Activated CD4-positive, alpha-beta T cell treated with anti-CD3 and anti-CD28 coated beads for 36 hours (primary cell): ENCODE measurements around the gene ADGRV1. TPM values are rescaled to one million over a fixed set of nuclear protein-coding genes. Genes with fewer than 3 reads are reported as not detected.
A peak's percentile ranks its signal among the peaks of the same experiment; 100 is the strongest.
"Not testable (repeated sequence)": the region's sequence is repeated elsewhere in the genome, so short reads cannot be mapped to it uniquely, and the experiment has no call there.

ENCODE experiments used
- ATAC-seq: fragments of 200-7000 bp; cut with Tn5 transposase; one replicate; pipeline ENCODE4 v1.10.0; 2021; ENCODE audit warnings: mild to moderate bottlenecking, moderate library complexity
- CTCF ChIA-PET: fragments of 350-600 bp; sonication (Branson Sonifier 250); formaldehyde crosslinking; loops from one replicate; lab custom pipeline; 2021; ENCODE audit warnings: antibody characterized with exemption; lab: Charles Lee
- POLR2A ChIA-PET: fragments of 350-600 bp; sonication (Branson Sonifier 250); formaldehyde crosslinking; loops from one replicate; lab custom pipeline; 2021; ENCODE audit warnings: antibody characterized with exemption, inconsistent platforms; lab: Charles Lee
- DNase-seq: peaks from one replicate; pipeline ENCODE4 v3.0.0-alpha.2; 2020
- H3K27ac Mint-ChIP-seq: one replicate; pipeline ENCODE4 v1.8.0; 2021; ENCODE audit warnings: mixed read lengths
- H3K27me3 Mint-ChIP-seq: one replicate; pipeline ENCODE4 v1.8.0; 2021; ENCODE audit warnings: mixed read lengths
- H3K36me3 Mint-ChIP-seq: one replicate; pipeline ENCODE4 v1.8.0; 2021; ENCODE audit warnings: low read depth, mixed read lengths
- H3K4me1 Mint-ChIP-seq: one replicate; pipeline ENCODE4 v1.8.0; 2021; ENCODE audit warnings: mixed read lengths
- H3K4me3 Mint-ChIP-seq: one replicate; pipeline ENCODE4 v1.8.0; 2021; ENCODE audit warnings: mild to moderate bottlenecking, moderate library complexity, mixed read lengths
- H3K9me3 Mint-ChIP-seq: one replicate; pipeline ENCODE4 v1.8.0; 2021; ENCODE audit warnings: low read depth, mixed read lengths
- intact Hi-C, 2 experiments: fragments of 100-400 bp; cut with DNase I in 1 of 2; cut with micrococcal nuclease in 1 of 2; formaldehyde crosslinking; loops; one replicate each; pipeline versions ENCODE4 v1.14.2 to v1.15.1; 2022 to 2024; cut with DNase I, micrococcal nuclease
- total RNA-seq, 2 experiments: library from RNA; stranded (reverse); gene quantifications; one replicate each; pipeline ENCODE4 v1.2.3, GENCODE V29; 2021

The ADGRV1 gene
- total RNA-seq, 2 experiments from 2014 or later, result 0.02 to 0.12 TPM

GRCh38 chr5:90601468-90601867 lies 42.9 kb downstream of the ADGRV1 start:
- Mint-ChIP-seq H3K4me1 (no peaks in the 10 kb centered on the region), H3K27ac (no peak overlapping the region), H3K27me3 (peaks cover 20% of the 10 kb centered on the region), H3K9me3 (no peaks in the 10 kb centered on the region), H3K4me3 (no peak overlapping the region), H3K36me3 (no peaks in the 10 kb centered on the region)
- intact Hi-C loops, result loop anchor here in 1 of 2 experiments (5.0 kb wide), 1 partner anchor 164 kb away; no protein-coding TSS in a partner anchor
- no peak for ATAC-seq
- ChIA-PET CTCF (no interaction called here), POLR2A (no interaction called here)
- no peak for DNase-seq

DNA sequence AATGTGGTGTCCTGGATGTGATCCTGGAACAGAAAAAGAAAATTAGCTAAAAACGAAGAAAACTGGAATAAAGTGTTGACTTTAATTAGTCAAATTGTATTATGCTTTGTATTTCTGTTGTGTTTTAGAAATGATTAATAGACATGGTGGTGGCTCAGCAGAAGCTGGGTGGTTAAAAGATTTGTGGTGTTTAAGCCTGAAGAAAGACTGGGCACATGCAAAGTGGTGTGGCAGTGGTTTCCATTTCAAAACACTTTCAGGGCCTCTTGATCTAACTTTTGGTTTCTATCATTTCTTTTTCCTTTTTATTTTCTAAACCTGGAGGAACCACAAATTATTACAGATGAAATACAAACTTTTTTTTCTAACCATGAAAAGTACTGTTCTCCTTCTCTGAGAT lies 44.1 kb downstream of the ADGRV1 start:
- Mint-ChIP-seq H3K4me1 (no peaks in the 10 kb centered on the region), H3K27ac (no peak overlapping the region), H3K36me3 (no peaks in the 10 kb centered on the region), H3K9me3 (no peaks in the 10 kb centered on the region), H3K27me3 (peaks cover 16% of the 10 kb centered on the region), H3K4me3 (no peak overlapping the region)
- ChIA-PET CTCF (no interaction called here), POLR2A (no interaction called here)
- no peak for DNase-seq
- intact Hi-C loops, result loop anchor here in 1 of 2 experiments (5.0 kb wide), 1 partner anchor 165 kb away; no protein-coding TSS in a partner anchor
- no peak for ATAC-seq

- Mint-ChIP-seq H3K4me1 (no peaks in the 10 kb centered on the region), H3K27me3 (peaks cover 17% of the 10 kb centered on the region), H3K27ac (no peak overlapping the region), H3K9me3 (no peaks in the 10 kb centered on the region), H3K36me3 (no peaks in the 10 kb centered on the region), H3K4me3 (no peak overlapping the region)
- ChIA-PET POLR2A (no interaction called here), CTCF (no interaction called here)
- DNase-seq (no peak), ATAC-seq (no peak)
- intact Hi-C loops, result loop anchor here in 1 of 2 experiments (5.0 kb wide), 1 partner anchor 176 kb away; no protein-coding TSS in a partner anchor
These were observed 47.9 kb downstream of the ADGRV1 start for GRCh38 chr5:90606539-90606938.

GRCh38 chr5:90612919-90613318 lies 54.3 kb downstream of the ADGRV1 start:
- Mint-ChIP-seq H3K4me1 (peaks cover 5% of the 10 kb centered on the region), H3K27me3 (peaks cover 6% of the 10 kb centered on the region), H3K27ac (no peak overlapping the region), H3K4me3 (no peak overlapping the region), H3K36me3 (no peaks in the 10 kb centered on the region), H3K9me3 (no peaks in the 10 kb centered on the region)
- intact Hi-C loops, result no loop called here
- DNase-seq, result no peak
- ChIA-PET CTCF (interaction anchor here (1.3 kb wide), 1 partner anchor 9 kb away, joined by 3 read pairs; no protein-coding TSS in a partner anchor), POLR2A (no interaction called here)
- peak; percentile 53 for ATAC-seq

DNA sequence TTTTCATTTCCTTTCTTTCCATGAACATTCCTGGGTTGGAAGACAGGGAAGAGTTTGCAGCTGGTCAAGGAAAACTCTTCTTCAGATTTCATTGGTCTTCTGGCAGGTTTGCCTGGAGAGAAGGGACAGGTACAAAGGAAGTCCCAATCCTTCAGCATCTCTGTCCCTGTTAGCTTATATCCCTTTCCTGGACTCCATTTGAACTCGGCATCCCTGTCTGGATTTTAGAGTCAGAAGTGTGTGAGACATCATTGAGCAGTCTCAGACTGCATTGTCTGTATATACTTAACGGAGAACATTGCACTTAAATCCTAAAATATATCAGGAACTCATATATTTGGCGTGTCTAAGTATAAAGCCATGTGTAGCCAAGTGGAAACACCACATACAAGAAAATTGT lies 54.9 kb downstream of the ADGRV1 start:
- ATAC-seq (no peak), DNase-seq (no peak)
- Mint-ChIP-seq H3K9me3 (no peaks in the 10 kb centered on the region), H3K27ac (no peak overlapping the region), H3K4me3 (no peak overlapping the region), H3K27me3 (peaks cover 6% of the 10 kb centered on the region), H3K36me3 (no peaks in the 10 kb centered on the region), H3K4me1 (peaks cover 5% of the 10 kb centered on the region)
- ChIA-PET POLR2A (interaction anchor here (0.6 kb wide), 1 partner anchor 62 kb away, joined by 3 read pairs; no protein-coding TSS in a partner anchor), CTCF (interaction anchor here (1.3 kb wide), 1 partner anchor 9 kb away, joined by 3 read pairs; no protein-coding TSS in a partner anchor)
- intact Hi-C loops, result no loop called here

GRCh38 chr5:90613918-90614504 lies 55.4 kb downstream of the ADGRV1 start:
- DNase-seq, result no peak
- no peak for ATAC-seq
- H3K36me3 Mint-ChIP-seq, result no peaks in the 10 kb centered on the region
- no peak overlapping the region for H3K4me3 Mint-ChIP-seq
- peaks cover 6% of the 10 kb centered on the region for H3K27me3 Mint-ChIP-seq
- no peaks in the 10 kb centered on the region for H3K9me3 Mint-ChIP-seq
- ChIA-PET CTCF (interaction anchor here (1.3 kb wide), 1 partner anchor 8 kb away, joined by 3 read pairs; no protein-coding TSS in a partner anchor), POLR2A (interaction anchor here (0.6 kb wide), 1 partner anchor 62 kb away, joined by 3 read pairs; no protein-coding TSS in a partner anchor)
- H3K27ac Mint-ChIP-seq, result no peak overlapping the region
- intact Hi-C loops, result no loop called here
- peaks cover 5% of the 10 kb centered on the region for H3K4me1 Mint-ChIP-seq

DNA sequence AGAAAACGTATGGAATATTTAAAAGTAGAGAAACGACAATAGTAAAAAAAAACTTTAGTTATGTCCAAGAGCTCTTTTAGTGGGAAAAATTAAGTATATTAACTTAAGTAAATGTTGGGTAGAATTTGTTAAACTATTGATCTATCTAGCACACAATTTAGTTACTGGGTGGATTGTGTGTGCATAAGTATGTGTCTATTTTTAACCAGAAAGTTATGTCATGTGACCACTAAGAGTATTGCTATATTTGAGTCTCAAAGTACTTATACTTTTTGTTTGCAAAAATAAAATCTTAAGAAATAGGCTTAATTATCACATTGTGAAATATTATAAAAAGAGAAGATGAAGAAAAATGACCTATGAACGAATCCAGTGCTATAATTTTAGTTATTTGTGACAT lies 56.8 kb downstream of the ADGRV1 start:
- Mint-ChIP-seq H3K27ac (no peak overlapping the region), H3K36me3 (no peaks in the 10 kb centered on the region), H3K27me3 (peaks cover 8% of the 10 kb centered on the region), H3K4me1 (peaks cover 5% of the 10 kb centered on the region), H3K4me3 (no peak overlapping the region), H3K9me3 (no peaks in the 10 kb centered on the region)
- no peak for DNase-seq
- ATAC-seq, result no peak
- ChIA-PET CTCF (no interaction called here), POLR2A (no interaction called here)
- intact Hi-C loops, result no loop called here

DNA sequence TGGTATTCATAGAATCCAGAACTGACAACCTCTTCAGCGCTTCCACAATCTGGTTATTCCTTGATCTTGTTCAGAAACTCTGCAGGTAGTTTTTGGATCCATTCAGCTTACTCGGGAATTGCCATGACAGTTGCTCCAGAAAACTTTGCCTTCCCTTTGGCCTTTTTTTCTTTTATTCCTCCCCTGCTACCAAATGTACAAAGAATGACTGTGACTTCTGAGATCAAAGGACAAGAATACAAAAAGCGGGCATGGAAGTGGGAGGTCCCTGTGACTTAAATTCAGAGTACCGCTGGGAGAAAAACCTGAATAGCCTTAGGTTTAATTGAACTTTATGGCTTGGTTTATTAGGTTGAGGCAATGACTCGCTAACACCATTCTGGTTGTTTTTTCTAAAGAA lies 59.5 kb downstream of the ADGRV1 start:
- Mint-ChIP-seq H3K36me3 (no peaks in the 10 kb centered on the region), H3K27ac (no peak overlapping the region), H3K4me1 (peaks cover 3% of the 10 kb centered on the region), H3K9me3 (no peaks in the 10 kb centered on the region), H3K4me3 (no peak overlapping the region), H3K27me3 (peaks cover 5% of the 10 kb centered on the region)
- CTCF ChIA-PET, result no interaction called here
- DNase-seq (no peak), ATAC-seq (no peak)
- POLR2A ChIA-PET, result no interaction called here
- intact Hi-C loops, result no loop called here

DNA sequence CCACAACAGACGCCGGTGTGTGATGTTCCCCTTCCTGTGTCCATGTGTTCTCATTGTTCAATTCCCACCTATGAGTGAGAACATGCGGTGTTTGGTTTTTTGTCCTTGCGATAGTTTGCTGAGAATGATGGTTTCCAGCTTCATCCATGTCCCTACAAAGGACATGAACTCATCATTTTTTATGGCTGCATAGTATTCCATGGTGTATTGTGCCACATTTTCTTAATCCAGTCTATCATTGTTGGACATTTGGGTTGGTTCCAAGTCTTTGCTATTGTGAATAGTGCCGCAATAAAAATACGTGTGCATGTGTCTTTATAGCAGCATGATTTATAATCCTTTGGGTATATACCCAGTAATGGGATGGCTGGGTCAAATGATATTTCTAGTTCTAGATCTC lies 61.2 kb downstream of the ADGRV1 start:
- H3K4me3 Mint-ChIP-seq, intact Hi-C loops, H3K27ac Mint-ChIP-seq, ATAC-seq, H3K27me3 Mint-ChIP-seq, CTCF ChIA-PET, H3K36me3 Mint-ChIP-seq, POLR2A ChIA-PET, H3K9me3 Mint-ChIP-seq, DNase-seq, H3K4me1 Mint-ChIP-seq: not testable (repeated sequence)

DNA sequence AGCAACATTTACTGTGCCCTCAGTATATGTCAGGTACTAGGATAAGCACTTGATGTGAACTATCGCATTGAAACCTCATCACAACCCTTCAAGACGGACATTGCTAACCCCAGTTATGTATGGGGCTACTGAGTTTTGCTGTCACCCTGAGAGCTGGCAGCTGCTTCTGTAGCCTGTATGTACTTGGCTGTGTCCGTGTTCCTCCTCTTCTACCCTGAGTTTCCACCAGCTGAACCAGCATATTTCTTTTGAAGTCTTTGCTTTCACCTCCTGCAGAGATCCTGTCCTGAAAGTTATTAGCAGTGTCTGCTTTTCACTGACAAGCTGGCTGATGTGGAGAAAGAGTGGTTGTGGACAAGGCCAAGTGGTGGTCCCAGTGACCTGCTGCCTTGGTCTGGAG lies 63.3 kb downstream of the ADGRV1 start:
- ChIA-PET POLR2A (no interaction called here), CTCF (interaction anchor here (0.9 kb wide), 1 partner anchor 8 kb away, joined by 3 read pairs; no protein-coding TSS in a partner anchor)
- Mint-ChIP-seq H3K9me3 (no peaks in the 10 kb centered on the region), H3K27me3 (peaks cover 3% of the 10 kb centered on the region), H3K36me3 (no peaks in the 10 kb centered on the region), H3K27ac (no peak overlapping the region), H3K4me1 (no peaks in the 10 kb centered on the region), H3K4me3 (no peak overlapping the region)
- DNase-seq (no peak), ATAC-seq (no peak)
- intact Hi-C loops, result no loop called here

DNA sequence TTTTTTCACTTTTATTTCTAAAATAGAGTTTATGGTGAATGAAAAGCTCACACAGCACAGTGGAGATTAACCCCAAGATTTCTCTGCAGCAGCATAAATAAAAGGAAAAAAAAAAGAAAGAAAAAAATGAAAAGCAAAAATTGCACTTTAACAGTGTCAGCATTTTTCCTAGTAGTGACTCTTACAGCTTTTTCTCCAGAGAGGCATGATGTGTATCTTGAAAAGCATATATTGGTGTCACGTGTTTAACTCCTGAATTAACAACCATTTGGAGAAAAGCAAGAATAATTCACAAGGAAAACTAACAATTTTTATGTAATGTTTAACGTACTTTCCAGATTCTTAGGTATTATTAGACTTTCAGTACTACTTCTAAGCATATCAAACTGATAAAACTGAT lies 67.9 kb downstream of the ADGRV1 start:
- intact Hi-C loops, result no loop called here
- Mint-ChIP-seq H3K4me3 (no peak overlapping the region), H3K4me1 (no peaks in the 10 kb centered on the region), H3K27me3 (peaks cover 2% of the 10 kb centered on the region), H3K27ac (no peak overlapping the region), H3K9me3 (no peaks in the 10 kb centered on the region), H3K36me3 (no peaks in the 10 kb centered on the region)
- ATAC-seq (no peak), DNase-seq (no peak)
- POLR2A ChIA-PET, result no interaction called here
- CTCF ChIA-PET, result no interaction called here

DNA sequence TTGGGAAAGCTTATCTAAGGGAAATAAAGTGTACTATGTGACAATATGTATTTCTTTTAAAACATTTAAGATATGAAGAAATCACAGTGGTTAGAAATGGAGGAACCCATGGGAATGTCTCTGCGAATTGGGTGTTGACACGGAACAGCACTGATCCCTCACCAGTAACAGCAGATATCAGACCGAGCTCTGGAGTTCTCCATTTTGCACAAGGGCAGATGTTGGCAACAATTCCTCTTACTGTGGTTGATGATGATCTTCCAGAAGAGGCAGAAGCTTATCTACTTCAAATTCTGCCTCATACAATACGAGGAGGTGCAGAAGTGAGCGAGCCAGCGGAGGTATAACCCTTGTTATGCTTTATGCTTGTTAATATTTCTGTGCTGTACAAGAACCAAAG lies 69.9 kb downstream of the ADGRV1 start:
- ATAC-seq (no peak), DNase-seq (no peak)
- Mint-ChIP-seq H3K4me1 (no peaks in the 10 kb centered on the region), H3K4me3 (no peak overlapping the region), H3K27ac (no peak overlapping the region), H3K36me3 (no peaks in the 10 kb centered on the region), H3K27me3 (peaks cover 2% of the 10 kb centered on the region), H3K9me3 (no peaks in the 10 kb centered on the region)
- ChIA-PET CTCF (no interaction called here), POLR2A (no interaction called here)
- intact Hi-C loops, result no loop called here
